ENCODE measurements around the gene RNF126.

DNA sequence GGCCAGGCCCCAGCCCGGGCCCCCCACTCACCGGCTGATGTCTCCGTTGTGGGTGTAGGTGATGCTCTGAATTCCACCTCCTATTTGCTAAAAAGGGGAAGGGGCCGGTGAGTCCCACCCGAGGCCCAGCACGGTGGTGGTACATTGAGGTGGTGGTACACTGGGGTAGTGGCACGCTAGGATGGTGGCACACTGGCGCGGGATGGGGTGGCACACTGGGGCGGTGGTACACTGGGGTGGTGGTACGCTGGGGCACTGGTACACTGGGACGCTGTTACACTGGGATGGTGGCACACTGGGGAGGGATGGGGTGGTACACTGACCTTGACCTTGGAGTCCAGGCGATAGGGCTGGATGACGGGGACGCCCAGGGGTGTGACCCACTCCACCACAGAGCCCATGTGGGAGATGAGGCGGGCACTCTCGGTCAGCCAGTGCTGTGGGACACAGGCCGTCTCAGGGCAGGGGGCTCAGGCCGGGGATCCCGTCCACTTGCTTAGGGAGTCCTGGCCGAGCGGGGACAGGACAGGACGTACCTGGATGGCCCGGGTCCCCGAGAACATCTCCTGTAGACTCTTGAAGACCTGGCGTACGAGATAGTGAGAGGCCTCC lies 44.2 kb downstream of the RNF126 start:
- TF ChIP-seq, protein P1, sequence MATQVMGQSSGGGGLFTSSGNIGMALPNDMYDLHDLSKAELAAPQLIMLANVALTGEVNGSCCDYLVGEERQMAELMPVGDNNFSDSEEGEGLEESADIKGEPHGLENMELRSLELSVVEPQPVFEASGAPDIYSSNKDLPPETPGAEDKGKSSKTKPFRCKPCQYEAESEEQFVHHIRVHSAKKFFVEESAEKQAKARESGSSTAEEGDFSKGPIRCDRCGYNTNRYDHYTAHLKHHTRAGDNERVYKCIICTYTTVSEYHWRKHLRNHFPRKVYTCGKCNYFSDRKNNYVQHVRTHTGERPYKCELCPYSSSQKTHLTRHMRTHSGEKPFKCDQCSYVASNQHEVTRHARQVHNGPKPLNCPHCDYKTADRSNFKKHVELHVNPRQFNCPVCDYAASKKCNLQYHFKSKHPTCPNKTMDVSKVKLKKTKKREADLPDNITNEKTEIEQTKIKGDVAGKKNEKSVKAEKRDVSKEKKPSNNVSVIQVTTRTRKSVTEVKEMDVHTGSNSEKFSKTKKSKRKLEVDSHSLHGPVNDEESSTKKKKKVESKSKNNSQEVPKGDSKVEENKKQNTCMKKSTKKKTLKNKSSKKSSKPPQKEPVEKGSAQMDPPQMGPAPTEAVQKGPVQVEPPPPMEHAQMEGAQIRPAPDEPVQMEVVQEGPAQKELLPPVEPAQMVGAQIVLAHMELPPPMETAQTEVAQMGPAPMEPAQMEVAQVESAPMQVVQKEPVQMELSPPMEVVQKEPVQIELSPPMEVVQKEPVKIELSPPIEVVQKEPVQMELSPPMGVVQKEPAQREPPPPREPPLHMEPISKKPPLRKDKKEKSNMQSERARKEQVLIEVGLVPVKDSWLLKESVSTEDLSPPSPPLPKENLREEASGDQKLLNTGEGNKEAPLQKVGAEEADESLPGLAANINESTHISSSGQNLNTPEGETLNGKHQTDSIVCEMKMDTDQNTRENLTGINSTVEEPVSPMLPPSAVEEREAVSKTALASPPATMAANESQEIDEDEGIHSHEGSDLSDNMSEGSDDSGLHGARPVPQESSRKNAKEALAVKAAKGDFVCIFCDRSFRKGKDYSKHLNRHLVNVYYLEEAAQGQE (IDR thresholded peaks at IDR 0.05; ENCODE audit: insufficient read depth in 1 of 2, low read depth in 2 of 2, low read length in 1 of 2) = no peak
- TF ChIP-seq, protein P2, sequence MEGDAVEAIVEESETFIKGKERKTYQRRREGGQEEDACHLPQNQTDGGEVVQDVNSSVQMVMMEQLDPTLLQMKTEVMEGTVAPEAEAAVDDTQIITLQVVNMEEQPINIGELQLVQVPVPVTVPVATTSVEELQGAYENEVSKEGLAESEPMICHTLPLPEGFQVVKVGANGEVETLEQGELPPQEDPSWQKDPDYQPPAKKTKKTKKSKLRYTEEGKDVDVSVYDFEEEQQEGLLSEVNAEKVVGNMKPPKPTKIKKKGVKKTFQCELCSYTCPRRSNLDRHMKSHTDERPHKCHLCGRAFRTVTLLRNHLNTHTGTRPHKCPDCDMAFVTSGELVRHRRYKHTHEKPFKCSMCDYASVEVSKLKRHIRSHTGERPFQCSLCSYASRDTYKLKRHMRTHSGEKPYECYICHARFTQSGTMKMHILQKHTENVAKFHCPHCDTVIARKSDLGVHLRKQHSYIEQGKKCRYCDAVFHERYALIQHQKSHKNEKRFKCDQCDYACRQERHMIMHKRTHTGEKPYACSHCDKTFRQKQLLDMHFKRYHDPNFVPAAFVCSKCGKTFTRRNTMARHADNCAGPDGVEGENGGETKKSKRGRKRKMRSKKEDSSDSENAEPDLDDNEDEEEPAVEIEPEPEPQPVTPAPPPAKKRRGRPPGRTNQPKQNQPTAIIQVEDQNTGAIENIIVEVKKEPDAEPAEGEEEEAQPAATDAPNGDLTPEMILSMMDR (IDR thresholded peaks at IDR 0.05) = no peak
- TF ChIP-seq POLR2AphosphoS5 (IDR thresholded peaks at IDR 0.05; ENCODE audit: low read depth, low read length) = no peak

All from Panc1 (cell line).